NB4 (cell line): ENCODE results near the gene RGS1.

Experiments used
- CTCF ChIP-seq: IDR thresholded peaks from one replicate; pipeline ENCODE4 v1.5.1; 2012; ENCODE audit warnings: low read depth, low read length
- POLR2A ChIP-seq: IDR thresholded peaks from 2 replicates; pipeline ENCODE4 v1.6.1; 2011; ENCODE audit warnings: mild to moderate bottlenecking; ENCODE audit not compliant: insufficient read length; ENCODE audit errors: extremely low read depth

DNA sequence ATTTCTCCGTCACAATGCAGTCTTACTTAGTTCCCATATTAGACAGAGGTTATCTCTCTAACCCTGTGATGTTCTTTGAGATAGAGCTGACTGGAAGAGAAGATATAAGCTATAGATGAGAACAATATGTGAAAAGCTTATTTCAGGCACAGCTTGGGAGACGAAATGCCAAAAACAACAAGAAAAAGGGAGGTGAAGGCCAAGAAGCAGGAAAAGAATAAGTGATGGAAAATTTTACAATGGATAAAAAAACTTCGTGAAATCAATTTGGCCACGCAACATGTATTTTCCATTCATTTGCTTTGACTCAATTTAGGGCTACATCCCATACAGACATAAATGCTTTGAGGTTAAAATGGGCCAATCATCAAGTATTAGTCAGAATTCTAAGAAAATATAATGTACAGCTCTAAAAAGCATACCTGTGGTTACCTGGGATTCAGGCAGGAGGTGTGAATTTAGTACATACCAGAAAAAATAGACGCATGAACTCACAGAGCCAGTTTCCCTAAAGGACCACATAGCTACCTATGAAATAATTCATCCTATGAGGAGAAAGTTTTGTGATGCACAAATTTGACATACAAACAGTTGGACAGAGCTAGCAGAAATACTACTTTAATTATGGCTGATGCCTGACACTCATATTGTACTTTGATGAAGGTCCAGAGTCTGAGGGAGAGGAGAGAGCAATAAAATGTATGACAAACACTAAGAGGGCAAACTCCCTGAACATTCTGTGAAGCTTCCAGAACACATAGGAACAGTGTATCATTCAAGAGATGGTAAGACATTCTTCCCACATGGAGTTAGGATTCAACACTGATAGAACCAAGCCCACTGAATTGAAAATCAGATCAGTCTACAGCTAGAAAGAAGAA lies 12.1 kb downstream of the RGS1 start:
- TF ChIP-seq CTCF (no peak), POLR2A (no peak)
